ENCODE measurements around the gene SIGLEC8. TPM values are rescaled to one million over a fixed set of nuclear protein-coding genes. Genes with fewer than 3 reads are reported as not detected.
A peak's percentile ranks its signal among the peaks of the same experiment; 100 is the strongest.
"Not testable (repeated sequence)": the region's sequence is repeated elsewhere in the genome, so short reads cannot be mapped to it uniquely, and the experiment has no call there.

SIGLEC8 gene
- total RNA-seq, 1 donor from 2014 or later, result not detected

GRCh38 chr19:51457351-51458013 lies 772 bp downstream of the SIGLEC8 start:
- H3K27me3 Mint-ChIP-seq (ENCODE audit: unreplicated experiment), result no peaks in the 10 kb centered on the region
- H3K9me3 Mint-ChIP-seq (ENCODE audit: unreplicated experiment), result peaks cover 13% of the 10 kb centered on the region
- H3K36me3 Mint-ChIP-seq (ENCODE audit: unreplicated experiment), result no peaks in the 10 kb centered on the region
- peak; percentile 81 for DNase-seq (ENCODE audit: extremely low spot score, unreplicated experiment)
- no peak overlapping the region for H3K4me3 Mint-ChIP-seq (ENCODE audit: unreplicated experiment)
- no peak for TF ChIP-seq CTCF (IDR thresholded peaks at IDR 0.05)
- no peaks in the 10 kb centered on the region for H3K4me1 Mint-ChIP-seq (ENCODE audit: unreplicated experiment)
- no peak overlapping the region for H3K27ac Mint-ChIP-seq (ENCODE audit: unreplicated experiment)

- no peaks in the 10 kb centered on the region for H3K4me1 Mint-ChIP-seq (ENCODE audit: unreplicated experiment)
- H3K9me3 Mint-ChIP-seq (ENCODE audit: unreplicated experiment), result peaks cover 16% of the 10 kb centered on the region
- no peak overlapping the region for H3K4me3 Mint-ChIP-seq (ENCODE audit: unreplicated experiment)
- no peaks in the 10 kb centered on the region for H3K27me3 Mint-ChIP-seq (ENCODE audit: unreplicated experiment)
- H3K27ac Mint-ChIP-seq (ENCODE audit: unreplicated experiment), result no peak overlapping the region
- H3K36me3 Mint-ChIP-seq (ENCODE audit: unreplicated experiment), result no peaks in the 10 kb centered on the region
- TF ChIP-seq CTCF (IDR thresholded peaks at IDR 0.05), result no peak
- DNase-seq (ENCODE audit: extremely low spot score, unreplicated experiment), result peak; percentile 71
These were observed 1.5 kb downstream of the SIGLEC8 start for GRCh38 chr19:51456541-51457290.

- no peak for DNase-seq (ENCODE audit: extremely low spot score, unreplicated experiment)
- Mint-ChIP-seq H3K36me3 (ENCODE audit: unreplicated experiment) (no peaks in the 10 kb centered on the region), H3K4me1 (ENCODE audit: unreplicated experiment) (no peaks in the 10 kb centered on the region), H3K4me3 (ENCODE audit: unreplicated experiment) (no peak overlapping the region), H3K27me3 (ENCODE audit: unreplicated experiment) (no peaks in the 10 kb centered on the region), H3K9me3 (ENCODE audit: unreplicated experiment) (peaks cover 25% of the 10 kb centered on the region), H3K27ac (ENCODE audit: unreplicated experiment) (no peak overlapping the region)
- no peak for TF ChIP-seq CTCF (IDR thresholded peaks at IDR 0.05)
These were observed 7.4 kb downstream of the SIGLEC8 start for GRCh38 chr19:51450730-51451307.

GRCh38 chr19:51448411-51449016 lies 9.7 kb downstream of the SIGLEC8 start:
- Mint-ChIP-seq H3K36me3 (ENCODE audit: unreplicated experiment) (no peaks in the 10 kb centered on the region), H3K9me3 (ENCODE audit: unreplicated experiment) (peaks cover 26% of the 10 kb centered on the region), H3K4me3 (ENCODE audit: unreplicated experiment) (no peak overlapping the region), H3K27ac (ENCODE audit: unreplicated experiment) (no peak overlapping the region), H3K27me3 (ENCODE audit: unreplicated experiment) (no peaks in the 10 kb centered on the region), H3K4me1 (ENCODE audit: unreplicated experiment) (no peaks in the 10 kb centered on the region)
- DNase-seq (ENCODE audit: extremely low spot score, unreplicated experiment), result no peak
- no peak for TF ChIP-seq CTCF (IDR thresholded peaks at IDR 0.05)

GRCh38 chr19:51448011-51448410 lies 10.2 kb downstream of the SIGLEC8 start:
- Mint-ChIP-seq H3K27me3 (ENCODE audit: unreplicated experiment) (no peaks in the 10 kb centered on the region), H3K9me3 (ENCODE audit: unreplicated experiment) (peaks cover 30% of the 10 kb centered on the region), H3K36me3 (ENCODE audit: unreplicated experiment) (no peaks in the 10 kb centered on the region), H3K4me3 (ENCODE audit: unreplicated experiment) (no peak overlapping the region), H3K4me1 (ENCODE audit: unreplicated experiment) (no peaks in the 10 kb centered on the region), H3K27ac (ENCODE audit: unreplicated experiment) (no peak overlapping the region)
- no peak for TF ChIP-seq CTCF (IDR thresholded peaks at IDR 0.05)
- peak; percentile 73 for DNase-seq (ENCODE audit: extremely low spot score, unreplicated experiment)

GRCh38 chr19:51447510-51447909 lies 10.7 kb downstream of the SIGLEC8 start:
- H3K9me3 Mint-ChIP-seq (ENCODE audit: unreplicated experiment), result peaks cover 29% of the 10 kb centered on the region
- H3K36me3 Mint-ChIP-seq (ENCODE audit: unreplicated experiment); H3K27ac Mint-ChIP-seq (ENCODE audit: unreplicated experiment); H3K4me1 Mint-ChIP-seq (ENCODE audit: unreplicated experiment); H3K27me3 Mint-ChIP-seq (ENCODE audit: unreplicated experiment); H3K4me3 Mint-ChIP-seq (ENCODE audit: unreplicated experiment): not testable (repeated sequence)
- DNase-seq (ENCODE audit: extremely low spot score, unreplicated experiment), result peak; percentile 10
